Measurements from ENCODE around the gene ANXA2.

ANXA2 gene

DNA sequence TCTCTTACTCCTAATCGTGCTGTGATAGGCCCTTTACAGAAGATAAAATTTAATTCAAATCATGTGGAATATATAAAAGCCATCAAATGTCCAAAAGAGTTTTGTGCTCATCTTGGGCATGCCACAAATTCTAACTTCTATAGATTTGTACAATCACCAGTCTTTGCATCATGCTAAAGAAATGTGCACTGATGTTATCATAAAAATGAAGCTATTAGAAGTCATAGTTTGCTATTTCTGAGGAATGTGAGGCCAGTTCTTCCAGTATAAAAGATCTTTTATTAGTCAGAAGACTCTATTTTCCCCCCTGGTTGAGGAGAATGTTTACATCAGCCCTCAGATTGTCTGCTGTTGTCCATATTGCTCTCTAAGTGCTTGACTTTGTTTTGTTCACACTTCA, 2.1 kb upstream of the ANXA2 start (continued):
- no peak for TF ChIP-seq PPARA (CRISPR knock-in tag; IDR thresholded peaks at IDR 0.05; ENCODE audit: borderline replicate concordance)

DNA sequence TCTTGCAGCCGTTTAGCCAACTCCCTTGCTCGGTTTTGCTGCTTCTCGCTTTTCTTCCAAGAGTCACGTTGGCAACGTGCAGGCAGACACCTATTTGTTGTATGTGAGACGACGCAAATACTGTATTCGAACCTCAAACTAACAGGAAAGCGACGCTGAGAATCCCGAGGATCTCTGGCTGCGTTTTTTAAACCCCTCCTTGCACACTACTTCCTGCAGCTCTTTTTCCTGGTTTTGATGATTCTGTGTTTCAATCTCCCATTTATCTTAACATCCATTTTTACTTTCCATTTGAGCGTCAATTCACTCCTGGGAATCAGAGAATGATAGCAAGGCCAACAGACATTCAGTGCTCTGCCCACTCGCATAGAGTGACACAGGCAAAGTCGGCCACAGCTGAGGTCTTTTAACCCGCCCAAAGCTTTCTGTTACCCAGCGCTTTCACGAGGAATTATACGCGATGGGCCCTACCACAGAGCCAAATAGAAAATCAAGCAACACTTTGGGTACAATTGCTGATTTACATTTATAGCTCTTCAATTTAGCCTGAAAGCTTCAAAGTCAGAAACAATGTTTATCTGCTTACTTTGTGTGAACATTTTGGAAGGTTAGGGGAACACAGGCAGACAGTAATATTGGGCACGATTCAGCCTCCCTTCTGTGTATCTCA, 1.6 kb upstream of the ANXA2 start:
- no peak for ATAC-seq
- TF ChIP-seq TOX (CRISPR knock-in tag; IDR thresholded peaks at IDR 0.05; ENCODE audit: borderline replicate concordance) (no peak), ZC3H10 (CRISPR knock-in tag; IDR thresholded peaks at IDR 0.05) (no peak), GLIS3 (CRISPR knock-in tag; IDR thresholded peaks at IDR 0.05) (no peak), TCF4 (CRISPR knock-in tag; IDR thresholded peaks at IDR 0.05; ENCODE audit: borderline replicate concordance) (no peak), SNAI2 (CRISPR knock-in tag; IDR thresholded peaks at IDR 0.05) (no peak), PPARA (CRISPR knock-in tag; IDR thresholded peaks at IDR 0.05; ENCODE audit: borderline replicate concordance) (no peak), ZFP30 (CRISPR knock-in tag; IDR thresholded peaks at IDR 0.05) (no peak)
- TF ChIP-seq, protein P1, sequence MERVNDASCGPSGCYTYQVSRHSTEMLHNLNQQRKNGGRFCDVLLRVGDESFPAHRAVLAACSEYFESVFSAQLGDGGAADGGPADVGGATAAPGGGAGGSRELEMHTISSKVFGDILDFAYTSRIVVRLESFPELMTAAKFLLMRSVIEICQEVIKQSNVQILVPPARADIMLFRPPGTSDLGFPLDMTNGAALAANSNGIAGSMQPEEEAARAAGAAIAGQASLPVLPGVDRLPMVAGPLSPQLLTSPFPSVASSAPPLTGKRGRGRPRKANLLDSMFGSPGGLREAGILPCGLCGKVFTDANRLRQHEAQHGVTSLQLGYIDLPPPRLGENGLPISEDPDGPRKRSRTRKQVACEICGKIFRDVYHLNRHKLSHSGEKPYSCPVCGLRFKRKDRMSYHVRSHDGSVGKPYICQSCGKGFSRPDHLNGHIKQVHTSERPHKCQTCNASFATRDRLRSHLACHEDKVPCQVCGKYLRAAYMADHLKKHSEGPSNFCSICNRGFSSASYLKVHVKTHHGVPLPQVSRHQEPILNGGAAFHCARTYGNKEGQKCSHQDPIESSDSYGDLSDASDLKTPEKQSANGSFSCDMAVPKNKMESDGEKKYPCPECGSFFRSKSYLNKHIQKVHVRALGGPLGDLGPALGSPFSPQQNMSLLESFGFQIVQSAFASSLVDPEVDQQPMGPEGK (CRISPR knock-in tag; IDR thresholded peaks at IDR 0.05; ENCODE audit: borderline replicate concordance): no peak
- TF ChIP-seq, protein P2, sequence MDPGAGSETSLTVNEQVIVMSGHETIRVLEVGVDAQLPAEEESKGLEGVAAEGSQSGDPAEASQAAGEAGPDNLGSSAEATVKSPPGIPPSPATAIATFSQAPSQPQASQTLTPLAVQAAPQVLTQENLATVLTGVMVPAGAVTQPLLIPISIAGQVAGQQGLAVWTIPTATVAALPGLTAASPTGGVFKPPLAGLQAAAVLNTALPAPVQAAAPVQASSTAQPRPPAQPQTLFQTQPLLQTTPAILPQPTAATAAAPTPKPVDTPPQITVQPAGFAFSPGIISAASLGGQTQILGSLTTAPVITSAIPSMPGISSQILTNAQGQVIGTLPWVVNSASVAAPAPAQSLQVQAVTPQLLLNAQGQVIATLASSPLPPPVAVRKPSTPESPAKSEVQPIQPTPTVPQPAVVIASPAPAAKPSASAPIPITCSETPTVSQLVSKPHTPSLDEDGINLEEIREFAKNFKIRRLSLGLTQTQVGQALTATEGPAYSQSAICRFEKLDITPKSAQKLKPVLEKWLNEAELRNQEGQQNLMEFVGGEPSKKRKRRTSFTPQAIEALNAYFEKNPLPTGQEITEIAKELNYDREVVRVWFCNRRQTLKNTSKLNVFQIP (CRISPR knock-in tag; IDR thresholded peaks at IDR 0.05; ENCODE audit: borderline replicate concordance, low read depth): no peak

DNA sequence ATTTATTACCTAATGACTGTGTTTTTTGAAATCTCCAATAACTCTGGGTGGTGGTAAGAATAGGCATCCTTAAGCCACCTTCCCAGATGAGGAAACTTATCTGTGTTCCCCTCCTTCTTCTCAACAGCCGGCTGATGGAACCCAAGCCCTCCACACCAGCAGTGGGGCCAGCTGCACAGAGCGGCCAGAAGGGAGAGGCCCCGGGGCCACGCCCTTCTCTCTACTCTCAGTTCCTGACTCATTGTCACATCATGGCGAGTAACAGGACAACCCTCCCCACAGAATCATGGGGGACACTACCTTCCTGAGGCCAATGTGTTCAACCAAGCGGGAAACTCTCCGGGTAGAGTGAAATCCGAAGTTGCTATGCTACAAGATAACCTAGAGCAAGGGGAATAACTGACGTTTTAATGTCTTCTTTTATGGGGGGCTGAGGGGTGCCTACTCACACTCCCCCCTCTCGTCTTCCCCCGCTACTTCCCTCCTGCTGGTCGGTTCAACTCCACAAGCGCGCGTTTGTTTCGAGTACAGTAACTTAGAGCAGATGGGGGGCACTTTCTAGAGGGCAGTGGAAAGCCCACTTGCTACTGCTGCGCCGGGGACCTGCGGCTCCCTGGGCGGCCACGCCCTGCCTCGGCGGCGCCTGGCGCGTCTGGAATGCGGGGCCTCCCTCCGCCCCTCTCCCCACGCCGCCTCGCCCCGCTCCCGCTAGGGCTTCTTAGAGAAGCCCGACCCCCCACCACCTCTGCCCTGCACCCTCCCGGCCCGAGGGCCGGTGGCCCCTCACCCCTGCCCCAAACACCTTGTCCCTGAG, 621 bp downstream of the ANXA2 start:
- peak; percentile 40 for ATAC-seq
- TF ChIP-seq, protein P2 (CRISPR knock-in tag; IDR thresholded peaks at IDR 0.05; ENCODE audit: borderline replicate concordance, low read depth): no peak
- TF ChIP-seq, protein P3, sequence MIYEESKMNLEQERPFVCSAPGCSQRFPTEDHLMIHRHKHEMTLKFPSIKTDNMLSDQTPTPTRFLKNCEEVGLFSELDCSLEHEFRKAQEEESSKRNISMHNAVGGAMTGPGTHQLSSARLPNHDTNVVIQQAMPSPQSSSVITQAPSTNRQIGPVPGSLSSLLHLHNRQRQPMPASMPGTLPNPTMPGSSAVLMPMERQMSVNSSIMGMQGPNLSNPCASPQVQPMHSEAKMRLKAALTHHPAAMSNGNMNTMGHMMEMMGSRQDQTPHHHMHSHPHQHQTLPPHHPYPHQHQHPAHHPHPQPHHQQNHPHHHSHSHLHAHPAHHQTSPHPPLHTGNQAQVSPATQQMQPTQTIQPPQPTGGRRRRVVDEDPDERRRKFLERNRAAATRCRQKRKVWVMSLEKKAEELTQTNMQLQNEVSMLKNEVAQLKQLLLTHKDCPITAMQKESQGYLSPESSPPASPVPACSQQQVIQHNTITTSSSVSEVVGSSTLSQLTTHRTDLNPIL (CRISPR knock-in tag; IDR thresholded peaks at IDR 0.05; ENCODE audit: low read depth): peak; percentile 14; the same call in 1 of the 2 replicates
- TF ChIP-seq CSDC2 (CRISPR knock-in tag; IDR thresholded peaks at IDR 0.05) (0 out of 2 replicates have a peak, but pooled peaks have one; percentile 58), RARB (CRISPR knock-in tag; IDR thresholded peaks at IDR 0.05) (no peak), ZC3H10 (CRISPR knock-in tag; IDR thresholded peaks at IDR 0.05) (no peak), ISL1 (CRISPR knock-in tag; IDR thresholded peaks at IDR 0.05) (no peak), TCF4 (CRISPR knock-in tag; IDR thresholded peaks at IDR 0.05; ENCODE audit: borderline replicate concordance) (no peak; the same call in 1 of the 2 replicates), ZNF8 (CRISPR knock-in tag; IDR thresholded peaks at IDR 0.05) (no peak), ZNF70 (CRISPR knock-in tag; IDR thresholded peaks at IDR 0.05) (no peak), GLIS3 (CRISPR knock-in tag; IDR thresholded peaks at IDR 0.05) (peak; percentile 39), ARNTL (CRISPR knock-in tag; IDR thresholded peaks at IDR 0.05; ENCODE audit: borderline replicate concordance, low read depth) (no peak), TOX (CRISPR knock-in tag; IDR thresholded peaks at IDR 0.05; ENCODE audit: borderline replicate concordance) (peak; percentile 47; the same call in 1 of the 2 replicates), OSR1 (CRISPR knock-in tag; IDR thresholded peaks at IDR 0.05) (no peak), SNAI2 (CRISPR knock-in tag; IDR thresholded peaks at IDR 0.05) (no peak)
- TF ChIP-seq, protein P1 (CRISPR knock-in tag; IDR thresholded peaks at IDR 0.05; ENCODE audit: borderline replicate concordance): peak; percentile 19; the same call in 1 of the 2 replicates
- TF ChIP-seq, protein P4, sequence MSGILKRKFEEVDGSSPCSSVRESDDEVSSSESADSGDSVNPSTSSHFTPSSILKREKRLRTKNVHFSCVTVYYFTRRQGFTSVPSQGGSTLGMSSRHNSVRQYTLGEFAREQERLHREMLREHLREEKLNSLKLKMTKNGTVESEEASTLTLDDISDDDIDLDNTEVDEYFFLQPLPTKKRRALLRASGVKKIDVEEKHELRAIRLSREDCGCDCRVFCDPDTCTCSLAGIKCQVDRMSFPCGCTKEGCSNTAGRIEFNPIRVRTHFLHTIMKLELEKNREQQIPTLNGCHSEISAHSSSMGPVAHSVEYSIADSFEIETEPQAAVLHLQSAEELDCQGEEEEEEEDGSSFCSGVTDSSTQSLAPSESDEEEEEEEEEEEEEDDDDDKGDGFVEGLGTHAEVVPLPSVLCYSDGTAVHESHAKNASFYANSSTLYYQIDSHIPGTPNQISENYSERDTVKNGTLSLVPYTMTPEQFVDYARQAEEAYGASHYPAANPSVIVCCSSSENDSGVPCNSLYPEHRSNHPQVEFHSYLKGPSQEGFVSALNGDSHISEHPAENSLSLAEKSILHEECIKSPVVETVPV (CRISPR knock-in tag; IDR thresholded peaks at IDR 0.05): peak; percentile 43; the same call in 1 of the 2 replicates

All from SK-N-SH treated with all-trans-retinoic acid at 6 μM for 48 hours (cell line).